ENCODE measurements around the gene ZNF208.
A peak's percentile ranks its signal among the peaks of the same experiment; 100 is the strongest.
"Not testable (repeated sequence)": the region's sequence is repeated elsewhere in the genome, so short reads cannot be mapped to it uniquely, and the experiment has no call there.

The ZNF208 gene

DNA sequence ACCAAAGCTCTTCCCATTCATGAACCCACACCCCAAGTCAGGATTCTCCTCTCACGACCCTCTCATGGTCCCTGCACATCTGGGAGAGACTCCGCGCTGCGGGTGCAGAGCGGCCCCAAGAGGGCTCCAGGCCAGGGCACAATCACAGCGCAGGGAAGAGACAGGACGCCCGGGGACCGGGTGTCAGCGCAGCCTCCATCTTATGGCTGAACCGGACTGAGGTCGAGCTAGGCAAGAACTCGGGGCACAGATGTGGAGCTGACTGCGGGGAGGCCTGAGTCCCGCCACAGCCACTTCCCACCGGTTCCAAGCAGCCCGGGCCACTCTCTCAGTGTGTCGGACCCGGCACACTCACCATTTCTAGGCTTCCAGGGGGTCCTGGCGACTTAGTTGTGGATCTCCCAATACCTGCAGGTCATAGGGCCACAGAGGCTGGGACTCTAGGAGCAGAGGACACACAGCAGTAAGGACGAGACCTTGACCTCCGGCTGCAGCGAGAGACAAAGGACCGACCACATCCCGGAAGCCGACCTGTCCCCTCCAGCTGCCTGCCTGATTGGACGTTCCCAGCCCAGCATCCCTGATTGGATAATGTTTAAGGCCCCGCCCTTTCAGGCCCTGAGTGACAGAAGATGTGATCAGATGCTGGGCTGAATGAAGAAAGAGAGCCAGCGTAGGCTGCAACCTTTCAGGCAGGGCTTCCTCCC lies at the start of gene ZNF208:
Gene ZNF208, minus strand, starts transcription at position 507 of the 707 bp plus-strand sequence. Its CDS starts 149 bp downstream, at position 358.
- peak; percentile 20 for DNase-seq

DNA sequence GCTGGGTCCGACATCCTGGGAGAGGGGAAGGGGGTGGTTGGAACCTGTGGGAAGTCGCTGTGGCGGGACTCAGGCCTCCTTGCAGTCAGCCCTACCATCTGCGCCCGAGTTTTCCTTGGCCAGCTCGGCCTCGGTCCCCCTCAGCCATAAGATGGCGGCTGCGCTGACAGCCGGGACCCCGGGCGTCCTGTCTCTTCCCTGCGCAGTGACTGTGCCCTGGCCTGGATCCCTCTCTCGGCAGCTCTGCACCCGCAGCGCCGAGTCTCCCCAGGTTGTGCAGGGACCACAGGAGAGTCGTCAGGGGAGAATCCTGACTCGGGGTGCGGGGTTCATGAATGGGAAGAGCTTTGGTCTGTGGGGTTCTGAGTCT lies 41.9 kb upstream of the ZNF208 start:
- DNase-seq: peak; percentile 22

DNA sequence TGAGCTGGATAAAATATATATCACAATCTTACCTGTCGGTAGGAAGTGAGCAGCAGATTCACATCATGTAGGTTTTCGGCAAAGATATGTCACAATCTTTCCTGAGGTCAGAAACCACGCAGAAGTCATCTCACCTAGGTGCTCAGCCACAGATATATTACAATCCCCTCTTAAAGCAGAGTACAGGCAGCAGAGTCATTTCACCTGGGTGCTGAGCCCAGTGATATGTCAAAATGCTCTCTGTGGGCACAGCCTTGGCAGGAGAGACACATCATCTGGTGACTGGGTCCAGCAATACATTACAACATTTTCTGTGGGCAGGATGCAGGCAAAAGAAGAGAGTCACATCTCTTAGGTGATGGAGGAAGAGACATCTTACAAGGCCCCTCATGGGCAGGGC lies 30.4 kb upstream of the ZNF208 start:
- DNase-seq: not testable (repeated sequence)

DNA sequence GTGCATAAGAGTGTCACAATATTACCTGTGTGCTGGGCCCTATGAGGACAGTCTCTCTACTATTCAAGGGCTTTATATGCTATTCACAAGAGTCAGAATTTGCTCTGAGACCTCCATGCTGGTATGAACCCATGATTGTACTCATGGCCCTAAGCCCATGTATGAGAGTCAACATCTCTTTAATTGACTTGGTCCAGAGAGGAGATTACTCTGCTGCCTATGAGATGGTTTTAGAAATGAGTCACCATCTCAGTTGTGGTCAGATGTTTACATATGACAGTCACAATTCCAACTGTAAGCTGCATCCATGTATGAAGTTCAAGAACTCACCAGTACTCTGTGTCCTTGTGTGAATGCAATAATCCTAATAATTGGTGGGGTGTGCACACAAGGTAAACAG lies 19.9 kb upstream of the ZNF208 start:
- DNase-seq: no peak

DNA sequence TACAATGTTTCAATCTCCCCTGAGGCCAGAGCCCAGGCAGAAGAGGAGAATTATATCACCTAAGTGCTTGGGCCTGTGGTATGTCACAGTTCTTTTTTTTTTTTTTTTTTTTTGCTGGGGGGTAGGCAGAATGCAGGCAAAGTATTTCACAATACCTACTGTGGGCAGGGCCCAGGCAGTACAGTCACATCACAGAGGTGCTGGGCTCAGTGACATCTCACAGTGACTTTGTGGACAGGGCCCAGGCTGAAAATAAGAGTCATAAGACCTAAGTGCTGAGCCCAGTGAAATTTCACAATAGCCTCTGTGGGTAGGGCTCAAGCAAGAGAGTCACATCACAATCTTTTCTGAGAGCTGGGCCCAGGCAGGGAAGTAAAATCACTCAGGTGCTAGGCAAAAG lies 15.9 kb upstream of the ZNF208 start:
- DNase-seq: no peak

DNA sequence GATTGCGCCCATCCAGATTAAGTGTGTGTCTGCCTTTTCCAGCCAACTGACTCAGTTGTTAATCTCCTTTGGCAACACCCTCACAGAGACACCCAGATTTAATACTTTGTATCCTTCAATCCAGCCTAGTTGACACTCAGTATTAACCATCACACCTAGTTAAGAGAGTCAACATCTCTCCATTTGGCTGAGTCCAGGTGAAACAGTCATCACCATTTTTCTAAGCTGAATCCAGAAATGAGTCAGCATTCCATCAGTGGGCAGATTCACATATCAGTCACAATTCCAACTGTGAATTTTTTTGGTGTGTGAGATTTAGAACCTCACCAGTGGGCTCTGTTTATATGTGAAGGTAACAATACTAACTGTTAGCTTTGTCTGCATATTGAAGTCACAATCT lies 14.8 kb upstream of the ZNF208 start:
- not testable (repeated sequence) for DNase-seq

DNA sequence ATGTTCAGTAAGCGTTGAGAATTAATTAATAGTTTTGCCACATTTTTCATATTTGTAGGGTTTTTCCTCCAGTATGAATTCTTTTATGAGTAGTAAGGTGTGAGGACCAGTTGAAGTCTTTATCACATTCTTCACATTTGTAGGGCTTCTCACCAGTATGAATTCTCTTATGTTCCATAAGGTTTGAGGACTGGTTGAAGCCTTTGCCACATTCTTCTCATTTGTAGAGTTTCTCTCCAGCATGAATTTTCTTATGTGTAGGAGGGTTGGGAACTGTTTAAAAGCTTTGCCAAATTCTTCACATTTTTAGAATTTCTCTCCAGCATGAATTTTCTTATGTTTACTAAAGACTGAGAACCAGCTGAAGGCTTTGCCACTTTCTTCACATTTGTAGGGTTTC lies 40.3 kb downstream of the ZNF208 start:
- DNase-seq: no peak

DNA sequence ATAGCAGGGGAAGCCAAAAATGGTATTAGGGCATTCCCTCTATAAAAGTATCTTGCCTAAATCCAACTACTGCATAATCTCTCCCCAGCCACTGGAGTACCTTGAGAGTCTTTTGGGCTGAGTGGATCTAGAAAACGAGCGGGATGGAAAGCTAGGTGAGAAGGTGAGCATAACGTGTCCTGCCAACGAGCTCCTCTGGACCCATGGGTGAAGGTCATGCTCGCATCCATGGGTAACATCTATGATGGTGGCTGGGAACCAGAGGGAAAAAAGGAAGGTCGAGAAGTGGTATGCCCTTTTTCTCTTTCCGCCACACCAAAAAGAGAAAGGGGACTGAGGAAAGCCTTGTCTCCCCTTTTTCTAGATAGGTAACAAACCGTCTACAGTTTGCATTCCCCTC lies 63.0 kb downstream of the ZNF208 start:
- DNase-seq: no peak

DNA sequence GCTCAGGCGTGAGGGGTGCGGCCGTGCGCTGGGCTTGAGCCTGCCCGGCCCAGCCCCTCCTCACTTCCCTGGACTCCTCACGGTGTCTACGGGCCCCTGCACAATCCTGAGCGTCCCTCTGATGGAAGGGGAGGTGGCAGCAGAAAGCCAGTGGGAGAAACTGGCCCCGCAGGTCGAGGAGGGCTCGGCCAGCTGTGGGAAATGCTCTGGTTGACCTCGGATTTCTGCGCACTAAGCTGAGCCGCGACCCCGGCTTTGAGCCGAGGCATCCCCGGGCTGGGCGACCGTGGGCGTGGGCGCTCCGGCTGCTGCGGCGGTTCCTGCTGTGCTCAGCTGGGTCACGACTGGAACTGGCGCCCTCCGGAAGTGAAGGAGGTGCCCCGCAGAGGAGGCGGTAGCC lies 70.1 kb downstream of the ZNF208 start:
- DNase-seq: no peak

DNA sequence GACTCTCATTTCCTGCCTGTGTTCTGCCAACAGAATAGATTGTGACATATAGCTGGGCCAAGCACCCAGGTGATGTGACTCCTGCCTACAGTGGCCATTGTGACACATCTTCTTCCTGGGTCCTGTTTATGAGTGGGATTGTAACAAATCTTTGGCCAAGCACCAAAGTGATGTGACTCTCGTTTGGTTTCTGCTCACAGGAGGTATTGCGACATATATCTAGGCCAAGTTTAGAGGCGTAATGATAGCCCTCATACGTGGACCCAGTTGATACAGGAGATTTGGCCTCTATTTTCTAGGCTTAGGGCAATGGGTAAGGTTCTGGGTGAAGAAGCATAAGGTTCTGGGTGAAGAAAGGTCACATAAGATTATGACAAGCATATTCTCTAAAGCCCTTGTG lies 76.2 kb downstream of the ZNF208 start:
- no peak for DNase-seq

DNA sequence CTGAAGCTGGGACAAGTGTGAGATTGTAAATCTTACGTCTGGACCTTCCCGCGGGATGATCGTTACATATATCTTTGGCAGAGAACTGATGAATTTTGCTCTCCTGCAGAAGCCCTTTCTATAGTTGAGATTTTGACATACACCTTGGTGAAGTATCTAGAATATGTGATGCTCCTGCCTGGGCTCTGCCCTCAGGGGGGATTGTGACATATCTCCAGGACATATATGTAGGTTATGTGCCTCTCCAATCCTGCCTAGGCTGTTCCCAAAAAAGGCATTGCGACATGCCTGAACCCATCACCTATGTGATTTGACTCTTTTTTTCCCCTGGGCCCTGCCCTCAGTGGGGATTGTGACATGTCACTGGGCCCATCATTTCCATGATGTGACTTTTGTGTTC lies 76.6 kb downstream of the ZNF208 start:
- DNase-seq: no peak

DNA sequence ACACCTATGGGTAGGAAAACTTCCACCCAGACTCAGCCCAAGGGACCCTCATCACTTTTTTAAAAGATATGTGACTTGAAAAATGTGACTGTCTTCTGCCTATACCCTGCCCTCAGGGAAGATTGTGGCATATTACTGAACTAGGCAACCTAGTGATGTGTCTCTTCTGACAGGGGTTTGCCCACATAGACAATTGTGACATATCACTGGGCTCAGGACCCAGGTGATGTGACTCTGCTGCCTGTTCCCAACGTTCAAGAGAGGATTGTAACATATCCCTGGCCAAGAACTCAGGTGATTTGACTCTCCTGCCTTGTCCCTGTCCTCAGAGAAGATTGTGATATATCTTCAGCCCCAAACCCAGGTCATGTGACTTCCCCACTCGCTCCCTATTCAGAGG lies 88.5 kb downstream of the ZNF208 start:
- DNase-seq: no peak

DNA sequence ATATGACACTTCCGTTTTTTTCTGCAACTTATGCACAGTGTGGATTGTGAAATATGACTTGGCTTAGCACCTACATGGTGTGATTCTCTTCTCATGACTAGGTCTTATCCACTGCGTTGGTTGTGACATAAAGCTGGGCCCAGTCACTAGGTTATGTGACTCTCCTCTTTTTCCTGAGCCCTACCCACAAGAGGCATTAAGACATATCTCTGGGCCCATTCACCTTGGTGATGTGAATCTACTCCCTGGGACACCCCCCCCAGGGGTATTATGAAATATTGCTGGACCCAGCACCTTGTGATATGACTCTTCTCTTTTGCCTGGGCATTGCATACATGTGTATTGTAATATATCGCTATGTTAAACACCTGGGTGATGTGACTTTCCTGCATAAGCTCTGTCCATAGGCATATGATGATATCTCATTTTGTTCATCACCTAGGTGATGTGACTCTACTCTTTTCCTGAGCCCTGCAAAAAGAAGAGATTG lies 89.0 kb downstream of the ZNF208 start:
- no peak for DNase-seq

DNA sequence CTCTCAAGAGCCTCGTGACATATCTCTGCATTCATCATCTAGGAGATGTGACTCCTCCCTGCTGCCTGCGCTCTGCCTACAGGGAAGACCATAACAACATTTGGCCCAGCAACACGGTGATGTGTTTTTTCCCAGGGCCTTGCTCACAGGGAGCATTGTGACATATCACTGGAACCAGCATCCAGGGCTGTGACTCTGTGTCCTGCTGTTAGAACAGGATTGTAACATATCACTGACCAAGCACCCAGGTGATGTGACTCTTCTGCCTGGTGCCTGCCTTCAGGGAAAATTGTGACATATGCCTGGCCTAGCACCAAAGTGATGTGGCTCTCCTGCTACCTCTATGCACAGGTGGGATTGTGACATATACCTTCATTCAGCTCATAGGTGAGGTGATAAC lies 95.3 kb downstream of the ZNF208 start:
- DNase-seq: no peak

DNA sequence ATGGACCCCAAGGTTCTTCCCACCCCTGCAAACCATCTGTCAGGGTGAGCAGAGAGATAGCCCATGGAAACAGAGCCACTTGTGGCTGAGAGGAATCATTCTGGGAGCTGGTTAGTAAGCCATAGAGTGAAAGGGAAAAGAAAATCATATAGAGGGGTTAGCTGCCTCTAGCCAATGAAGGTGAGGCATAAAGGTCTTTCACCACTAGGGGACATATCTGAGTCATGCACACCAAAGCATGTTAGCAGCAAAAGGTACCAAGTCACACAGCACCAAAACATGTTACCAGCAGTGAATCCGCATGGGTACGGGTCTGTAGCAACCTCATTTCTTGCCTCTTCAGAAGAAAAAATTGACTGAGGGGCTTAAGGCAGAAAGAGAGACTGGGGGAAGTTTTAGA lies 98.1 kb downstream of the ZNF208 start:
- no peak for DNase-seq

DNA sequence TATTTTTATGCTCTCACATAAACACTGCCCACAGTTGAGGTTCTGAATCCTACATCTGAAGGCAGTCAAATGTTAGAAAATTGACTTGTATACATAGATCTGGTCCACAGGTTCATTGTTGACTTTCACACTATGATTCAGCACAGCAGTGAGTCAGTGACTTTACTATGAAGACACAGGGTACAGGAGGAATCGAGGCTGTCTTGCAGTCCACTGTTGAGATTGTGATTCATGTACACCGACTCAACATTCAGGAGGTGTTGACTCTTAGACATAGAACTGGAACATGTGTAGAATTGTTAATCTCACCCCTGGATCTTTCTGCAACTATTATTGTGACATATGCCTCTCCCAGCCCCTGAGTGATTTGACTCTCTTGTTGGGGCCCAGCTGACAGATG lies 100.4 kb downstream of the ZNF208 start:
- no peak for DNase-seq

DNA sequence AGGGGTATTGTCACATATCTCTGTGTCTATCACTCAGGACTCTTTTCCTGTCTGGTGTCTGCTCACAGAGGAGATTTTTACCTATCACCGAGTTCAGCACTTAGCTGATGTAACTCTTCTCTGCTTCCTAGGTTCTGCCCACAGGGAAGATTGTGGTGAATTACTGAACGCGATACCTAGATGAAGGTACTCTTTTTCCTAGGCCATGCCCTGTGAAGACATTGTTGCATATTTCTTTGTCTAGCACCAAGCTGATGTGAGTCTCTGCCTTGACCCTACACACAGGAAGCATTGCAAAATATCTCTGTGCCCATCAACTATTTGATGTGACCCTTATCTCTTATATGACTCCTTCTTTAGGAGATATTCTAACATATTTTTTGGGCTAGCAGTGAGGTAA lies 102.7 kb downstream of the ZNF208 start:
- no peak for DNase-seq

DNA sequence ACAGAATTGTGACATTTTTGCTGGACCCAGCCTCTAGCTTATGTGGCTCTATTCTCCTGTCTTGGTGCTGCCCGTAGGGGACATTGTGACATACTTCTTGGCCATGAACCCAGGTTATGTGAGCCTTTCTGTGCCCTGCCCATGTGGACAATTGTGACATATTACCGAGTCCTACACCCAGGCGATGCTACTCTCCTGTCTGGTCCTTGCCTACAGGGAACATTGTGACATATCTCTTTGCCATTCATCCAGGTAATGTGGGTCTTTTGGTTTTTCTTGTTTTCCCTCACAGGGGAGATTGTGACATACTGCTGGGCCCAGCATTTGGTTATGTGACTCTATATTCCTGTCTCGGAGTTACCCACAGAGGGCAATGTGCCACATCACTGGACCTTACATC lies 103.2 kb downstream of the ZNF208 start:
- no peak for DNase-seq

DNA sequence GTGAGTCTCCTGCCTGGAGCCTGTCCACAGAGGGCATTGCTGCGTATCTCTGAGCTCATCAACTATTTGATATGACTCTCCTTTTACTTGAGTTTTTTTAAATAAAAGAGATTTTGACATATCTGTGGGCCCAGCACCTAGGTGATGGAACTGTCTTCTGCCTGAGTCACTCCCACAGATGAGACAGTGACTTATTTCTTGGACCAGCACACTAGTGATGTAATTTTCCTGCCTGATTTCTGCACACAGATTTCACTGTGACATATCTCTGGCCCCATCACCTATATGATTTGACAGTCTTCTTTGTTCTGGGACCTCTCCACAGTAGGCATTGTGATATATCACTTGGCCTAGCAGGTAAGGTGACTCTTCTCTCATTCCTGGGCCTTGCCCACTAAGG lies 108.2 kb downstream of the ZNF208 start:
- no peak for DNase-seq

DNA sequence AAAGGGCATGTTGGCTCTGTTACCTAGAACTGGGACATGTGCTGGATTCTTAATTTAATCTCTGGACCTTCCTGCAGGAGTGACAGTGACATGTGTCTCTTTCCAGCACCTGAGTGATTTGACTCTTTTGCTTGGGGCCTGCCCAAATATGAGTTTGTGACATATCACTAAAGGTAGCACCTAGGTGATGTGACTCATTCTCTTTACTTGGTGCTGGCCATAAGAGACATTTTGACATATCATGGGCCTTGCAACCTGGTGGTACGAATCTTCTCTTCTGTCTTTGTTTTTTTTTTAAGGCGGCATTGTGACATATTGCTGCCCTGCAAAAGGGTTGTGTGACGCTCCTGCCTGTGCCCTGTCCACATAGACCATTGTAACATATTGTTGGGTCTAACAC lies 108.9 kb downstream of the ZNF208 start:
- DNase-seq: no peak

DNA sequence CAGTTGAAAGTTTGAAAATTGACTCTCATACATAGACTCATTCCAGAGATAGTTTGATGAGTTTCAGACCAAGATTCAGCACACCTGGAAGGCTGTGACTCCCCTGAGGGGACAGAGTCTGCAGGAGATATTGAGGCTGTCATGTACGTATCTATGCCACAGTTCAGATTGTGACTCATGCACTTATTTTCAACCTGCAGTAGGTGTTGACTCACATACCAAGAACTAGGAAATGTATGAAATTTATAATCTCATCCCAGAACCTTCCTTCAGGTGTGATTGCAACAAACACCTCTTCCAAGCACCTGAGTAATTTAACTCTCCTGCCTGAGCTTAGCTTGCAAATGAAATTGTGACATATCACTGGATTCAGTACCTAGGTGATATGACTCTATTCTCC lies 110.3 kb downstream of the ZNF208 start:
- no peak for DNase-seq

DNA sequence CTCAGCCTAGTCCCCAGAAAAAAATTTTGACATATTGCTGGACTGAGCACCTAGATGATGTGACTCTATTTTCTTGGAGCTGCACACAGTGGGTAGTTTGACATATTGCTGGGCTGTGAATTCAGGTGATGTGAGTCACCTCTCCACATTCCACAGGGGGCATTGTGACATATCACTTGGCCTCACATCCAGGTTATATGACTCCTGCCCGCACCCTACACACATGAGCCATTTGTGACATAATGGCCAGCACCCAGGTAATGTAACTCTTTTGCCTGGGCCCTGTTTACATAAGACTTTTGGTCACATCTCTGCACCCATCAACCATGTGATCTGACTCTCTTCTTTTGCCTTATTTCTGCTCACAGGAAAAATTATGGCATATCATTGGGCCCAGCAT lies 119.7 kb downstream of the ZNF208 start:
- no peak for DNase-seq

DNA sequence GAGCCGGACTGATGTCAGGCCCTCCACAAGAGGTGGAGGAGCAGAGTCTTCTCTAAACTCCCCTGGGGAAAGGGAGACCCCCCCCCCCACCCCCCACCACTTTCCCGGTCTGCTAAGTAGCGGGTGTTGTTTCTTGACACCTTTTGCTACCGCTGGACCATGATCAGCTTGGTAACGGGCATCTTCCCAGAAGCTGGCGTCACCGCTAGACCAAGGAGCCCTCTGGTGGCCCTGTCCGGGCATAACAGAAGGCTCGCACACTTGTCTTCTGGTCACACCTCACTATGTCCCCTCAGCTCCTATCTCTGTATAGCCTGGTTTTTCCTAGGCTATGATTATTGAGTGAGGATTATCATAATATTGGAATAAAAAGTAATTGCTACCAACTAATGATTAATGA lies 120.7 kb downstream of the ZNF208 start:
- DNase-seq: not testable (repeated sequence)

DNA sequence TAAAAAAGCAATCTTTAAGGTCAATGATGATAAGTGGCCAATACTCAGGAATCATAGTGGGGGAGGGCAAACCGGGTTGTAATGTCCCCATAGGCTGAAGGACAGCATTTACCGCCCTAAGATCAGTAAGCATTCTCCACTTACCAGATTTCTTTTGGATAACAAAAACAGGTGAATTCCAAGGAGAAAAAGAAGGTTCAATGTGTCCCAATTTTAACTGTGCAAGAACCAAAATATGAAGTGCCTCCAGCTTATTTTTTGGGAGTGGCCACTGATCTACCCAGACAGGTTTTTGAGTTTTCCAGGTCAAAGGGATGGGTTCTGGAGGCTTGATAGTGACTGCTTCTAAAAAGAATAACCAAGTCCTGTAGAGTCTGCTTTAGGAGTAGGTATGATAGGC lies 125.2 kb downstream of the ZNF208 start:
- DNase-seq: not testable (repeated sequence)

DNA sequence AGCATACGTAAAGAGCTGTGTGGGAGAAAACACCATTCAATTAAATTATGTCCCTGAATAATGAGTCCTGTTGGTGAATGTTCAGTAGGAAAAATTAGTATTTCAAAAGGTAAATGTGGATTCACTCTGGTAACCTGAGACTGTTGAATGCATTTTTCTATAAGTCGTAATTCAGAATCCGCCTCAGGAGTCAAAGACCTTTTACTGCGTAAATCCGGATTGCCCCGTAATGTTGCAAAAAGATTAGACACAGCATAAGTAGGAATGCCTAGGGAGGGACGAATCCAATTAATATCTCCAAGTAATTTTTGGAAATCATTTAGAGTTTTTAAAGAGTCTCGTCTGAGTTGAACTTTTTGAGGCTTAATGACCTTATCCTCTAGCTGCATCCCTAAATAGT lies 126.0 kb downstream of the ZNF208 start:
- DNase-seq: not testable (repeated sequence)
